ENCODE measurements around the gene SPATA1.

Gene SPATA1

GRCh38 chr1:84479998-84480397, 26.2 kb upstream of the SPATA1 start:
- in situ Hi-C loops (cut with HindIII; ENCODE audit: low sequenced_read_pairs): no loop called here
- no peak for TF ChIP-seq CTCF (IDR thresholded peaks at IDR 0.05; ENCODE audit: low read depth, low read length, missing control alignments)
- DNase-seq (ENCODE audit: low read depth): no peak
- peak overlapping the region; percentile 58 for H3K4me3 ChIP-seq (ENCODE audit: low read depth, low read length)

GRCh38 chr1:84480650-84481049, 25.5 kb upstream of the SPATA1 start:
- peak overlapping the region; percentile 58 for H3K4me3 ChIP-seq (ENCODE audit: low read depth, low read length)
- in situ Hi-C loops (cut with HindIII; ENCODE audit: low sequenced_read_pairs): no loop called here
- DNase-seq (ENCODE audit: low read depth): no peak
- TF ChIP-seq CTCF (IDR thresholded peaks at IDR 0.05; ENCODE audit: low read depth, low read length, missing control alignments): no peak

GRCh38 chr1:84481317-84481716, 24.9 kb upstream of the SPATA1 start:
- TF ChIP-seq CTCF (IDR thresholded peaks at IDR 0.05; ENCODE audit: low read depth, low read length, missing control alignments): no peak
- DNase-seq (ENCODE audit: low read depth): no peak
- in situ Hi-C loops (cut with HindIII; ENCODE audit: low sequenced_read_pairs): no loop called here
- H3K4me3 ChIP-seq (ENCODE audit: low read depth, low read length): no peak overlapping the region

- TF ChIP-seq CTCF (IDR thresholded peaks at IDR 0.05; ENCODE audit: low read depth, low read length, missing control alignments): no peak
- H3K4me3 ChIP-seq (ENCODE audit: low read depth, low read length): no peak overlapping the region
- no peak for DNase-seq (ENCODE audit: low read depth)
- in situ Hi-C loops (cut with HindIII; ENCODE audit: low sequenced_read_pairs): no loop called here
Measured at GRCh38 chr1:84488107-84488506, 18.1 kb upstream of the SPATA1 start.

GRCh38 chr1:84489766-84490165, 16.4 kb upstream of the SPATA1 start:
- no peak for DNase-seq (ENCODE audit: low read depth)
- TF ChIP-seq CTCF (IDR thresholded peaks at IDR 0.05; ENCODE audit: low read depth, low read length, missing control alignments): no peak
- H3K4me3 ChIP-seq (ENCODE audit: low read depth, low read length): no peak overlapping the region
- in situ Hi-C loops (cut with HindIII; ENCODE audit: low sequenced_read_pairs): no loop called here

- no peak overlapping the region for H3K4me3 ChIP-seq (ENCODE audit: low read depth, low read length)
- in situ Hi-C loops (cut with HindIII; ENCODE audit: low sequenced_read_pairs): no loop called here
- no peak for DNase-seq (ENCODE audit: low read depth)
- no peak for TF ChIP-seq CTCF (IDR thresholded peaks at IDR 0.05; ENCODE audit: low read depth, low read length, missing control alignments)
Measured at GRCh38 chr1:84492726-84493125, 13.5 kb upstream of the SPATA1 start.

GRCh38 chr1:84493747-84494146, 12.4 kb upstream of the SPATA1 start:
- no peak for DNase-seq (ENCODE audit: low read depth)
- in situ Hi-C loops (cut with HindIII; ENCODE audit: low sequenced_read_pairs): no loop called here
- H3K4me3 ChIP-seq (ENCODE audit: low read depth, low read length): no peak overlapping the region
- no peak for TF ChIP-seq CTCF (IDR thresholded peaks at IDR 0.05; ENCODE audit: low read depth, low read length, missing control alignments)

Data from astrocyte of the cerebellum (primary cell).